ENCODE data around the gene ZRANB2.

Gene ZRANB2

DNA sequence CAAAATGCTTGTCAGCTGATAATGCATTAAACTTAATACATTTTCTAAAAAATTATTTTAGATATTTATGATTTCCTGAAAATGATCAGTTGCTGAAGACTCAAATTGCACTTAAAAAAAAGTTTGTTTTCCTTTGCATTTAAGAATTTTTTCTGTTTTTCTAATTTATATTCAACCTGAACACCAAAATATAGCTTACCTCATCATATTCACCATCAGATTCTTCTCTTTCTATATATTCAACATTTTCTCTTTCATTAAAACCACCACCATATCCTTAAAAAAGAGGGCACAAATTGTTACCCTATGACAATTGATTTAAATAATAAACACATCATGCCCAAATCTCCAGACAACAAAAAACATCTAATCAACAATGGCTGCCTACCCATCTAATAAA lies 8.6 kb downstream of the ZRANB2 start:
- TF ChIP-seq, protein P1, sequence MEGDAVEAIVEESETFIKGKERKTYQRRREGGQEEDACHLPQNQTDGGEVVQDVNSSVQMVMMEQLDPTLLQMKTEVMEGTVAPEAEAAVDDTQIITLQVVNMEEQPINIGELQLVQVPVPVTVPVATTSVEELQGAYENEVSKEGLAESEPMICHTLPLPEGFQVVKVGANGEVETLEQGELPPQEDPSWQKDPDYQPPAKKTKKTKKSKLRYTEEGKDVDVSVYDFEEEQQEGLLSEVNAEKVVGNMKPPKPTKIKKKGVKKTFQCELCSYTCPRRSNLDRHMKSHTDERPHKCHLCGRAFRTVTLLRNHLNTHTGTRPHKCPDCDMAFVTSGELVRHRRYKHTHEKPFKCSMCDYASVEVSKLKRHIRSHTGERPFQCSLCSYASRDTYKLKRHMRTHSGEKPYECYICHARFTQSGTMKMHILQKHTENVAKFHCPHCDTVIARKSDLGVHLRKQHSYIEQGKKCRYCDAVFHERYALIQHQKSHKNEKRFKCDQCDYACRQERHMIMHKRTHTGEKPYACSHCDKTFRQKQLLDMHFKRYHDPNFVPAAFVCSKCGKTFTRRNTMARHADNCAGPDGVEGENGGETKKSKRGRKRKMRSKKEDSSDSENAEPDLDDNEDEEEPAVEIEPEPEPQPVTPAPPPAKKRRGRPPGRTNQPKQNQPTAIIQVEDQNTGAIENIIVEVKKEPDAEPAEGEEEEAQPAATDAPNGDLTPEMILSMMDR (IDR thresholded peaks at IDR 0.05; ENCODE audit: borderline replicate concordance, control extremely low read depth, extremely low read depth, insufficient read depth, missing control alignments): no peak
- no peak for DNase-seq (ENCODE audit: low spot score)
- in situ Hi-C loops (cut with MboI; ENCODE audit: low sequenced_read_pairs, unreplicated experiment): loop anchor here (25.0 kb wide), 1 partner anchor 935 kb away; no protein-coding TSS in a partner anchor

DNA sequence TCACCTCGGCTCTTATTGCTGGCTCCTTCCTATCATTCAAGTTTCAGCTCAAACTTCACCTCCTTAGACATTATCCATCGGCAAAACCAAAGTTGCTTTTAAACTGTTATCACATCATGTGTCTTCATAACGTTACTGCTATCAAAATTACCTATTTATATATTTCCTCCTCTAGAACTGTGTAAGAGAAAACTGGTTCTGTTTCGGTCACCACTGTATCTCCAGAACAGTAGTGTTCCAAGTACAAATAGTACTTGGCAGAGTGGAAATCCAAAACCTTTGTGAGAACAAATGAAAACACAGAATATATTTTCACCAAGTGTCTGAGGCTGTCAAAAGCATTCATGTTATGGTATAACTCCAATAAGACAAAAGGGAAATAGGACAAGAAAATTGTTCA lies 9.1 kb downstream of the ZRANB2 start:
- TF ChIP-seq, protein P1 (IDR thresholded peaks at IDR 0.05; ENCODE audit: borderline replicate concordance, control extremely low read depth, extremely low read depth, insufficient read depth, missing control alignments): no peak
- no peak for DNase-seq (ENCODE audit: low spot score)
- in situ Hi-C loops (cut with MboI; ENCODE audit: low sequenced_read_pairs, unreplicated experiment): loop anchor here (25.0 kb wide), 1 partner anchor 934 kb away; no protein-coding TSS in a partner anchor

DNA sequence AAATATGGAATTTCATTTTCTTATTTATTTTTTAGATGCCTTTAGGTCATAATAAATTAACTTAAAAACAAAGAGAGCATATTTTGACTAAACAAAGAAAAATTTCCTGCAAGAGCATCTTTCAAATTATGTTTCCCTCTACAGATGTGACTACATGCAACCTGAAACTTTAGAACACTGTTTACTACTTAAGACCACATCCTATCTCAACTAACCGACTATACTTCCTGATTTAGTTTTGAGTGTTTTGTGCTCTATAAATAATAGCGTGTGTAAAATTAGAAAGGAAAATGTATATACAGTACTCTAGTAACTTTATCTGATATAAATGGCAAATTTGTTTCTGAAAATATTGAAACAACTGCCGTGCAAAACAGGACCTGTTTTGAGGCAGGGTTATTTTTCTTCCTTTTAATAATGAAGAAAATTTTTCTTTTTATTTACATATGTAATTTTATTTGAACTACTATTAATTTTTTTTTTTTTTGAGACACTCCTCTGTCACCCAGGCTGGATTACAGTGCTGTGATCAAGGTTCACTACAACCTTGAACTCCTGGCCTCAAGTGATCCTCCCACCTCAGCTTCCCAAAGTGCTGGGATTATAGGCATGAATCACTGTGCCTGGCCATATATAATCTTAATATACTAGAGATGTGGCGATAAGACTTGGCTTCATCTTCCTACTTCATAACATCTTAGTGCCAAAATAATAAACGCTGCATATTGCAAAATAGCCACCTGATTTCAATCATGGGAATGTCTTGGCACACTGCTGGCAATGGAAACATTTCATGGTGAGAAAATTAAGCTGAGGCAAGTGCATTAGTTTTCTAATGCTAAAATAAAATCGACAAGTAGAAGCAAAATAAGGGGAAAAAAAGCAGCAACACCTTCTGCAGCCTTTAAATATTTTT lies 12.3 kb downstream of the ZRANB2 start:
- no peak for DNase-seq (ENCODE audit: low spot score)
- TF ChIP-seq, protein P1 (IDR thresholded peaks at IDR 0.05; ENCODE audit: borderline replicate concordance, control extremely low read depth, extremely low read depth, insufficient read depth, missing control alignments): no peak
- in situ Hi-C loops (cut with MboI; ENCODE audit: low sequenced_read_pairs, unreplicated experiment): loop anchor here (25.0 kb wide), 1 partner anchor 931 kb away; no protein-coding TSS in a partner anchor

DNA sequence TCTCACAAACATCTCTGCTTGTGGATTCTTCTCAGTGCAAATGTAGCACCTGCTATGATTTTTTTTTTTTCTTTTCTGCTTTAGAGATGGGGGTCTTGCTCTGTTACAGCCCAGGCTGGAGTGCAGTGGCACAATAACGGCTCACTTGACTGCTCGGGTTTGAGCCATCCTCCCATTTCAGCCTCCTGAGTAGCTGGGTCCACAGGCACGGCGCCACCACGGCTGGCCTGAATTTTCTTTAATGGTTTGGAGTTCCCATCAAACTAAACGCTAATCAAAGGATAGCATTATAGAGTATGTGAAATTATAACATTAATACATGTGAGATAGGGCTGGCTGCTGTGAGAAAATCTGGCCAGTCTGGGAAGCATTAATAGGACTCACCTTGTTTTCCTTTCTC lies 26.0 kb downstream of the ZRANB2 start:
- in situ Hi-C loops (cut with MboI; ENCODE audit: low sequenced_read_pairs, unreplicated experiment): loop anchor here (25.0 kb wide), 1 partner anchor 917 kb away; no protein-coding TSS in a partner anchor
- TF ChIP-seq, protein P1 (IDR thresholded peaks at IDR 0.05; ENCODE audit: borderline replicate concordance, control extremely low read depth, extremely low read depth, insufficient read depth, missing control alignments): no peak
- no peak for DNase-seq (ENCODE audit: low spot score)

DNA sequence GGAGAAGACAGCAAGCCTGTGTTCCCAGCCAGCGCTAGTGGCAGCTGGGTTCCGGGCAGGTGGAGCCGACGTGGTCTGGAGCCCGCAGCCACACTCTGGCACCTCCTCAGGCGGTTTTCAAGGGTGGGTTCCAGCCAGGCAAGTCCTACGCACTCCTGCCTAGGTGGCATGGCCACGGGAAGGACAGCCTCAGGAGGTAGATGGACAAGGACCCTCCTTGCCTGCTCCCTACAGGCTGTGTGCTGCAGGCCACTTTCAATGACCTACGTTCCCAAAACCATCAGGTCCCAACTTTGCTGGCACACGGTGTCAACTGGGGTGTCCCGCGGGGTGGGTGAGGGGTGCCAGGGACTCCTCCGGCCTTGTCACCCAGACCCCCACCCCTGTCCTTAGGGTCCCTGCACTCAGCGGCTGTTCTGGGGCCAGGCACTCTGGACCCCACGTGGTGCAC lies 26.5 kb downstream of the ZRANB2 start:
- in situ Hi-C loops (cut with MboI; ENCODE audit: low sequenced_read_pairs, unreplicated experiment): loop anchor here (25.0 kb wide), 1 partner anchor 917 kb away; no protein-coding TSS in a partner anchor
- DNase-seq (ENCODE audit: low spot score): no peak
- TF ChIP-seq, protein P1 (IDR thresholded peaks at IDR 0.05; ENCODE audit: borderline replicate concordance, control extremely low read depth, extremely low read depth, insufficient read depth, missing control alignments): no peak

DNA sequence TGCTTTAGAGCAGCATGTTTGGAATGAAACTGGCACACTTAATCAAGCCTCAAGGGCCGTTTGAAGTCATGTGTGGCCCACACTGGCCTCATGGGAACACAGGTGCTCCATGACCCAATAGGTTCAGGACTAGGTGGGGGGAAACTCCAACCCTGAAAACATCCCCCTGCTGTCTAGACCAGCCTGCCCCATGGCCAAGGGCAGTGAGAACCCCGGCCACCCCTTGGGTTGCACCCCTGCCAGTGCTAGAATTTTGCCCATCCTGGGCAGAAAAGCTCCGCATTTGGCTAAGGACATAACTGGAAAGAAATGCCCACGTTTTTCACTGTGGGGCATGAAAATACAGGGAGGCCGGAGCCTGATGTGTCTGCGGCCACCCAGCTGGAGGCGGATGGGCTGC lies 27.1 kb downstream of the ZRANB2 start:
- TF ChIP-seq, protein P1 (IDR thresholded peaks at IDR 0.05; ENCODE audit: borderline replicate concordance, control extremely low read depth, extremely low read depth, insufficient read depth, missing control alignments): no peak
- in situ Hi-C loops (cut with MboI; ENCODE audit: low sequenced_read_pairs, unreplicated experiment): loop anchor here (25.0 kb wide), 1 partner anchor 916 kb away; no protein-coding TSS in a partner anchor
- DNase-seq (ENCODE audit: low spot score): no peak
